Prostate gland (tissue), 2 donors: Measurements from ENCODE around the gene C17orf114.

Experiments
- DNase-seq: peaks from one replicate; pipeline ENCODE4 v3.0.0-alpha.2; 2019; ENCODE audit warnings: low spot score
- H3K27ac ChIP-seq, 2 donors: fragments of 200-600 bp; sonication (generic); 2 replicates each; pipeline ENCODE4 v1.5.1; 2017 to 2019
- H3K27me3 ChIP-seq: fragments of 200-600 bp; sonication (generic); replicated peaks from 2 replicates; pipeline ENCODE4 v1.5.1; 2019; ENCODE audit not compliant: insufficient read depth
- H3K36me3 ChIP-seq, 2 donors: fragments of 200-600 bp; sonication (generic); 1 replicate in 1 of 2; 2 replicates in 1 of 2; pipeline versions ENCODE4 v1.5.1 to v1.8.1; 2017 to 2019
- H3K4me1 ChIP-seq: fragments of 200-600 bp; sonication (generic); replicated peaks from 2 replicates; pipeline ENCODE4 v1.5.1; 2019
- H3K4me3 ChIP-seq, 2 donors: fragments of 200-600 bp; sonication (generic); 2 replicates each; pipeline ENCODE4 v1.5.1; 2017 to 2019
- H3K9me3 ChIP-seq: fragments of 200-600 bp; sonication (generic); 2 replicates; pipeline ENCODE4 v1.5.1; 2017
- CTCF ChIP-seq, 4 experiments: fragments of 200-600 bp in 2 of 4; fragments of 450-650 bp in 2 of 4; sonication (generic) in 2 of 4; IDR thresholded peaks; 1 replicate in 3 of 4; 2 replicates in 1 of 4; pipeline ENCODE4 v1.5.1; 2016 to 2019; ENCODE audit warnings: antibody characterized with exemption in 4 of 4, mild to moderate bottlenecking in 2 of 4, moderate library complexity in 2 of 4
- POLR2A ChIP-seq: fragments of 450-650 bp; IDR thresholded peaks from one replicate; pipeline ENCODE4 v1.6.1; 2016; ENCODE audit warnings: antibody characterized with exemption, mild to moderate bottlenecking
- POLR2AphosphoS5 ChIP-seq: sonication (generic); formaldehyde crosslinking; IDR thresholded peaks from one replicate; pipeline ENCODE4 v1.6.1; 2017; ENCODE audit warnings: antibody characterized with exemption
- WGBS: methylation state at CpG from one replicate; pipeline ENCODE4 v1.1.5; 2018; 5-methylcytosine and 5-hydroxymethylcytosine counted together
- intact Hi-C: fragments of 100-400 bp; cut with DNase I; formaldehyde crosslinking; loops from one replicate; pipeline ENCODE4 v1.14.2; 2022

C17orf114 gene

GRCh38 chr17:4772235-4772613 is 29.9 kb downstream of the C17orf114 start:
- intact Hi-C loops, result no loop called here
- 63% methylated on average over 10 of the region's 10 CpGs for WGBS
- no peaks in the 10 kb centered on the region for H3K36me3 ChIP-seq
- no peak overlapping the region for H3K27ac ChIP-seq
- H3K9me3 ChIP-seq, result no peaks in the 10 kb centered on the region
- H3K4me1 ChIP-seq, result no peaks in the 10 kb centered on the region
- TF ChIP-seq POLR2A, result no peak
- no peak for TF ChIP-seq POLR2AphosphoS5
- no peaks in the 10 kb centered on the region for H3K27me3 ChIP-seq
- no peak overlapping the region for H3K4me3 ChIP-seq
- no peak for DNase-seq

- no peaks in the 10 kb centered on the region for H3K27me3 ChIP-seq
- H3K9me3 ChIP-seq, result no peaks in the 10 kb centered on the region
- DNase-seq, result no peak
- H3K36me3 ChIP-seq, result no peaks in the 10 kb centered on the region
- H3K4me1 ChIP-seq, result no peaks in the 10 kb centered on the region
- no peak within 1 kb of the TSS for H3K27ac ChIP-seq
- WGBS, result 51% methylated on average over 13 of the region's 13 CpGs
- no peak within 1 kb of the TSS for H3K4me3 ChIP-seq
- intact Hi-C loops, result no loop called here
- TF ChIP-seq POLR2AphosphoS5 (no peak), POLR2A (no peak), CTCF (IDR thresholded peaks at IDR 0.05) (no peak)
Observed at GRCh38 chr17:4771519-4772234, 30.5 kb downstream of the C17orf114 start, which contains the start of gene TM4SF5. TM4SF5 (plus strand) TSS chr17:4771886; CDS start chr17:4771923, 37 bp downstream.

GRCh38 chr17:4769628-4770027 is 32.5 kb downstream of the C17orf114 start:
- Histone ChIP-seq H3K27ac (no peak overlapping the region), H3K36me3 (no peaks in the 10 kb centered on the region), H3K4me3 (no peak overlapping the region), H3K4me1 (no peaks in the 10 kb centered on the region), H3K27me3 (no peaks in the 10 kb centered on the region), H3K9me3 (no peaks in the 10 kb centered on the region)
- DNase-seq, result no peak
- TF ChIP-seq POLR2A, result no peak
- no peak for TF ChIP-seq POLR2AphosphoS5
- TF ChIP-seq CTCF (IDR thresholded peaks at IDR 0.05), result no peak
- intact Hi-C loops, result no loop called here
- 79% methylated on average over 2 of the region's 2 CpGs for WGBS

- TF ChIP-seq CTCF (IDR thresholded peaks at IDR 0.05) (no peak), POLR2A (no peak), POLR2AphosphoS5 (no peak)
- Histone ChIP-seq H3K4me1 (no peaks in the 10 kb centered on the region), H3K27ac (no peak overlapping the region), H3K4me3 (no peak overlapping the region), H3K36me3 (no peaks in the 10 kb centered on the region), H3K27me3 (no peaks in the 10 kb centered on the region), H3K9me3 (no peaks in the 10 kb centered on the region)
- WGBS, result 82% methylated on average over 6 of the region's 6 CpGs
- DNase-seq, result no peak
- intact Hi-C loops, result no loop called here
Observed at GRCh38 chr17:4768298-4768697, 33.8 kb downstream of the C17orf114 start.

GRCh38 chr17:4766723-4767122 is 35.4 kb downstream of the C17orf114 start:
- Histone ChIP-seq H3K9me3 (no peaks in the 10 kb centered on the region), H3K27ac (no peak overlapping the region), H3K4me1 (no peaks in the 10 kb centered on the region), H3K4me3 (no peak overlapping the region), H3K27me3 (no peaks in the 10 kb centered on the region), H3K36me3 (no peaks in the 10 kb centered on the region)
- intact Hi-C loops, result no loop called here
- DNase-seq, result no peak
- WGBS, result 86% methylated on average over 9 of the region's 9 CpGs
- TF ChIP-seq POLR2AphosphoS5 (no peak), POLR2A (no peak), CTCF (IDR thresholded peaks at IDR 0.05) (no peak)
